Neutrophil (primary cell): ENCODE data around the gene TEKT2.

ENCODE experiments used
- H3K27ac ChIP-seq: fragments of 200-600 bp; sonication (generic); 2 replicates; pipeline ENCODE4 v1.5.1; 2016; ENCODE audit warnings: mild to moderate bottlenecking, moderate library complexity
- H3K27me3 ChIP-seq: fragments of 200-600 bp; sonication (generic); 2 replicates; pipeline ENCODE4 v1.6.0; 2016; ENCODE audit warnings: mild to moderate bottlenecking
- H3K36me3 ChIP-seq: fragments of 200-600 bp; sonication (generic); 2 replicates; pipeline ENCODE4 v1.5.1; 2017
- H3K4me1 ChIP-seq, 2 experiments: fragments of 200-600 bp in 1 of 2; sonication (generic) in 1 of 2; 1 replicate in 1 of 2; 2 replicates in 1 of 2; pipeline versions ENCODE4 v1.5.1 to v1.6.1; 2013 to 2016; ENCODE audit warnings: low read depth in 1 of 2, low read length in 1 of 2, mild to moderate bottlenecking in 1 of 2, moderate library complexity in 1 of 2; ENCODE audit not compliant: control insufficient read depth in 1 of 2, insufficient read depth in 1 of 2
- H3K4me3 ChIP-seq, 2 experiments: fragments of 200-600 bp in 1 of 2; sonication (generic) in 1 of 2; 1 replicate in 1 of 2; 2 replicates in 1 of 2; pipeline ENCODE4 v1.5.1; 2013 to 2016; ENCODE audit warnings: low read depth in 1 of 2, low read length in 1 of 2, mild to moderate bottlenecking in 1 of 2, moderate library complexity in 1 of 2
- H3K9me3 ChIP-seq: fragments of 200-600 bp; sonication (generic); 2 replicates; pipeline ENCODE4 v1.5.1; 2016
- TF ChIP-seq, protein P1 (sequence below): fragments of 200-600 bp; sonication (generic); IDR thresholded peaks from 2 replicates; pipeline ENCODE4 v1.5.1; 2016; ENCODE audit warnings: antibody characterized with exemption

The TEKT2 gene

DNA sequence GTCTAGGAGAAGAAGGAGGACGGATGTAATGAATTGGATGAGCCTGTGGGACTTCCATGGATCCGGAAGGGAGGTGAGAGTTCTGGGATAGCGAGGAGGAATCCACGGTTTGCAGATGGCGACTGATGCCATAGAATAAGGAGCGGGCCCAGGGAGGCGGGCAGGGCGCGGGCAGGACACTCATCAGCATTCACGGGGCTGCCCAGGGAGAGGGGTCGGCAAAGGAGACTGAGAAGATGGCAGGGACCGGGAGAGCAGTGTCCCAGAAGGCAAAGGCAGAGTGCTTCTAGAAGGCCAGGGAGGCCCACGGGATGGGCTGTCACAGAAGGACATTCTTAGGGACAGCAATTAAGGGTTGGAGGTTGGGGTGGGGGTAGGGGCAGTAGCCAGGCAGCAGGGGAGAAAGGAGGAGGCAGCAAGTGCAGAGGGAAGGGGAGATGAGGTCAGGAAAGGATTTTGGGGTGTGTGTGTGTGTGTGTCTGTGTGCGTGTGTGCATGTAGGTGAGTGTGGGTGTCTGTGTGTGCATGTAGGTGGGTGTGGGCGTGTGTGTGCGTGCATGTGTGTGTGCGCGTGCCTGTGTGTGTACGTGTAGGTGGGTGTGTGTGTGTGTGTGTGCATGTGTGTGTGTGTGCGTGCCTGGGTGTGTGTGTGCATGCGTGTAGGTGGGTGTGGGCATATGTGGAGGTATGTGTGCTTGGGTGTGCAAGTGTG is 42.3 kb downstream of the TEKT2 start:
- TF ChIP-seq, protein P1, sequence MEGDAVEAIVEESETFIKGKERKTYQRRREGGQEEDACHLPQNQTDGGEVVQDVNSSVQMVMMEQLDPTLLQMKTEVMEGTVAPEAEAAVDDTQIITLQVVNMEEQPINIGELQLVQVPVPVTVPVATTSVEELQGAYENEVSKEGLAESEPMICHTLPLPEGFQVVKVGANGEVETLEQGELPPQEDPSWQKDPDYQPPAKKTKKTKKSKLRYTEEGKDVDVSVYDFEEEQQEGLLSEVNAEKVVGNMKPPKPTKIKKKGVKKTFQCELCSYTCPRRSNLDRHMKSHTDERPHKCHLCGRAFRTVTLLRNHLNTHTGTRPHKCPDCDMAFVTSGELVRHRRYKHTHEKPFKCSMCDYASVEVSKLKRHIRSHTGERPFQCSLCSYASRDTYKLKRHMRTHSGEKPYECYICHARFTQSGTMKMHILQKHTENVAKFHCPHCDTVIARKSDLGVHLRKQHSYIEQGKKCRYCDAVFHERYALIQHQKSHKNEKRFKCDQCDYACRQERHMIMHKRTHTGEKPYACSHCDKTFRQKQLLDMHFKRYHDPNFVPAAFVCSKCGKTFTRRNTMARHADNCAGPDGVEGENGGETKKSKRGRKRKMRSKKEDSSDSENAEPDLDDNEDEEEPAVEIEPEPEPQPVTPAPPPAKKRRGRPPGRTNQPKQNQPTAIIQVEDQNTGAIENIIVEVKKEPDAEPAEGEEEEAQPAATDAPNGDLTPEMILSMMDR, result no peak
- Histone ChIP-seq H3K4me1 (peaks cover 16 to 20% of the 10 kb centered on the region in 2 experiments), H3K4me3 (no peak overlapping the region), H3K27me3 (peaks cover 56% of the 10 kb centered on the region), H3K27ac (no peak overlapping the region), H3K9me3 (no peaks in the 10 kb centered on the region), H3K36me3 (no peaks in the 10 kb centered on the region)

DNA sequence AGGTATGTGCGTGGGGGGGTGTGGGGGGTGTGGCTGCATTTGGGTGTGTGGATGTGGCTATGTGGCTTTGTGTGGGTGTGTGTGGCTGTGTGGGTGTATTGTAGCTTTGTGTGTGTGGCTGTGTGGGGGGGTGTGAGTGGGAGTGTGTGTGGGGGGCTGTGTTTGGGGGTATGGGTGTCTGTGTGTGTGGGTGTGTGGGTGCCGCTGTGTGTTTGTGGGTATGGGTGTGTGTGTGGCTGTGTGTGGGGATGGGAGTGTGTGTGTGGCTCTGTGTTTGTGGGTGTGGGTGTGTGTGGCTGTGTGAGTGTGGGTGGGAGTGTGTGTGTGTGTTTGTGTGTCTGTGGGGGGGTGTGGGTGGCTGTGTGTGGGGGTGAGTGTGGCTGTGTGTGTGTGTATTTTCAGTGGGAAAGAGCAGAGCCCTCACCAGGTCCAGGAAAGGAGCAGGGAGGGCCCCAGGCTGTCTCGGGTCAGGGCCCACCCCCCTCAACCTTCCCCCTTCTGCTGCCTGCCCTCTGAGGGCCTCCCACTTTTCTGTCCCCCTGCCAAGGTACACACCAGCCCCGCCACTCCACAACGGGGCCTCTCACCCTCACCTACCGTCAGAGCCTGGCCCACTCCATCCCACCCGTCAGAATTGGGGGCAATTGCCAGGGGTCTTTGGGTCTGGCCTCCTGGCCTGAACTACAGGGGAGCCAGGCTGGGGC is 43.1 kb downstream of the TEKT2 start:
- H3K4me3 ChIP-seq, result no peak overlapping the region
- peaks cover 16 to 20% of the 10 kb centered on the region in 2 experiments for H3K4me1 ChIP-seq
- no peaks in the 10 kb centered on the region for H3K9me3 ChIP-seq
- TF ChIP-seq, protein P1, result no peak
- H3K36me3 ChIP-seq, result no peaks in the 10 kb centered on the region
- H3K27ac ChIP-seq, result no peak overlapping the region
- peaks cover 52% of the 10 kb centered on the region for H3K27me3 ChIP-seq

DNA sequence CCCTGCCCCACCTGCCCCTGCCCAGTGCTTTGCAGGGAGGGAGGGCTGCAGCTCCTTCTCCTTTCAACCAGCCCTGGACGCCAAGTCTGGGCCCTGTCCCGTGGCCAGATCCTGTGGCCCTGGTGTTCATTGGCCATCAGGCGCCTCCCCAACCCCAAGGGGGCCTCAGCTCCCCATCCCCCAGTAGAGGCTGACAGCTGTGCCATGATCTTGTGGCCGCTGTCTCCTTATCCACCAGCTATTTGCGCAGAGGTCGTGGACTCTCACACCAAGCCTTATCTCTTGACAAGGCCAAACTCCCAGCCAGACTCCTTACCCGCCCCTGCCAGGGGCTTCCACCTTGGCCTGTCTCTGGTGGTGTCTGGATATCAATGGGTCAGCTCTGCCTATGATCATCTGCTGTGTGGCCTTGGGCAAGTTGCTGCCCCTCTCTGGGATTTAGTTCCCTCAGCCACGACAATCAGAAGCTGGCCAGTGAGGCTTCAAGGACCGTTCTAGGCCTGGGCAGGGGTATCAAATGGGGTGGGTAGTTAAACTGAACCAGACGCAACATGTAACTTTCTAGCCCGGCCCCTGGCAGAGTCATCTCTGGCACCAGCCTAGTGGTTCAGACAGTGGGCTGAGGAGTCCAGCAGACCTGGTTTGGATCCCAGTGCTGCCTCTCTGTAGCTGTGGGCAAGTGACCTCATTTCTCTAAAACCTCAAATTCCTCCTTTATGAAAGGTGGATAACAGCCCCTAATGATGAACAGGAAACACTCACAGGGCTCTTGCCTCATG is 44.4 kb downstream of the TEKT2 start:
- Histone ChIP-seq H3K4me3 (no peak overlapping the region), H3K36me3 (no peaks in the 10 kb centered on the region), H3K9me3 (no peaks in the 10 kb centered on the region), H3K27ac (no peak overlapping the region), H3K4me1 (peaks cover 7 to 8% of the 10 kb centered on the region in 2 experiments), H3K27me3 (peaks cover 38% of the 10 kb centered on the region)
- TF ChIP-seq, protein P1, result no peak

DNA sequence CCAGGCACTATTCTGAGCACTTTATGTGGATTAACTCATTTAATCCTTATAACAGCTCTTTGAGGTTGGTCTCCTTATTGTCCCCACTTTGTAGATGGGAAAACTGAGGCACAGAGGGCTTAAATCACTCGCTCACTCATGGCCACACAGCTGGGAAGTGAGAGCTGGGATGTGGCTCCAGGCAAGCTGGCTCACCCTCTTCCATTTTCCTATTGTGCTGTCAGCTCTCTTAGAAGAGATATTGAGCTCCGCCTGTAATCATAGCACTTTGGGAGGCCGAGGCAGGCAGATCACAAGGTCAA is 45.0 kb downstream of the TEKT2 start:
- no peak overlapping the region for H3K27ac ChIP-seq
- peaks cover 4 to 6% of the 10 kb centered on the region in 2 experiments for H3K4me1 ChIP-seq
- H3K9me3 ChIP-seq, result no peaks in the 10 kb centered on the region
- H3K4me3 ChIP-seq, result no peak overlapping the region
- no peaks in the 10 kb centered on the region for H3K36me3 ChIP-seq
- H3K27me3 ChIP-seq, result peaks cover 33% of the 10 kb centered on the region
- TF ChIP-seq, protein P1, result no peak

DNA sequence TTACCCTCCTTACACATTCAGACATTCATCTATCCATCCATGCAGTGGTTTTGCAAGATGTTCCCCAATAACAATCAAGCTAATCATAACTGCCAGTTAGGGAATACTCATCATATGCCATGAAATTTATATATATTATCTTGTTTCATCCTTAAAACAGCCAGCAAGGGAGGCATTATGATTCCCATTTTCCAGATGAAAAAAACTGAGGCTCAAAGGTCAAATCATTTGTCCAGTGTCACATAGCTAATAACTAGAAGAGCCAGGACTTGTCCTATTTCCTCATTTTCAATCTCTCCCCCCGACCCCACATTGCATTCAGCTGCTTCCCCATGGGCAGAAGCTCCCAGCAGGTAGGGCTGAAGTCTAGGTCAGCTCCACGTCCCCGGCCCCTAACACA is 48.1 kb downstream of the TEKT2 start:
- peaks cover 11% of the 10 kb centered on the region for H3K36me3 ChIP-seq
- no peaks in the 10 kb centered on the region for H3K9me3 ChIP-seq
- no peak overlapping the region for H3K4me3 ChIP-seq
- H3K27me3 ChIP-seq, result peaks cover under 1% of the 10 kb centered on the region
- peaks cover 8% of the 10 kb centered on the region in 2 experiments for H3K4me1 ChIP-seq
- no peak overlapping the region for H3K27ac ChIP-seq
- TF ChIP-seq, protein P1, result no peak
